Stimulated activated CD8-positive, alpha-beta memory T cell treated with anti-CD3 and anti-CD28 coated beads, Interleukin-15, amount 100 ng/mL, for 48 hours (primary cell): ENCODE results near the gene MGLL.

Experiments used
- DNase-seq, 2 donors: peaks; one replicate each; pipeline ENCODE4 v3.0.0-alpha.2; 2020; ENCODE audit warnings: low read depth in 2 of 2

MGLL gene

DNA sequence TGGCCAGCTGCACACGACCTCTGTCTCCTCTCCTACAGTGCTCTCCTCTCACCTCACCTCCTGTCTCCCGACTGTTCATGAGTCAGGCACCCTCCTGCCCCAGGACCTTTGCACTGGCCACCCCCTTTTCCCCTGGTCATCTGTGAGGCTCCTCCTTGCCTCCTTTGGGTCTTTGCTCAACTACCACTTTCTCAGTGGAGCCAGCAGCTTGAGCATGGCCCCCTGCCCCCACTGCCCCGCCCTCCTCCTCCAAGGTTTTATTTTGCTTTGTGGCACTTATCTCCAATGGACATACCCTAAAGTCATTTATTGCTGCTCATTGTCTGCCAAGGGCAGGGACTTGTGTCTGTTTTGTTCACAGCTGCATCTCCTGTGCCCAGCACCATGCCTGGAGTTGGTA is 64.3 kb downstream of the MGLL start:
- DNase-seq: no peak

GRCh38 chr3:127755305-127755681 is 67.0 kb downstream of the MGLL start:
- DNase-seq: no peak

- DNase-seq: peak; percentile 25 to 34
Measured at GRCh38 chr3:127754411-127755304, 67.7 kb downstream of the MGLL start.

- no peak for DNase-seq
Measured at GRCh38 chr3:127753898-127754410, 68.4 kb downstream of the MGLL start.

DNA sequence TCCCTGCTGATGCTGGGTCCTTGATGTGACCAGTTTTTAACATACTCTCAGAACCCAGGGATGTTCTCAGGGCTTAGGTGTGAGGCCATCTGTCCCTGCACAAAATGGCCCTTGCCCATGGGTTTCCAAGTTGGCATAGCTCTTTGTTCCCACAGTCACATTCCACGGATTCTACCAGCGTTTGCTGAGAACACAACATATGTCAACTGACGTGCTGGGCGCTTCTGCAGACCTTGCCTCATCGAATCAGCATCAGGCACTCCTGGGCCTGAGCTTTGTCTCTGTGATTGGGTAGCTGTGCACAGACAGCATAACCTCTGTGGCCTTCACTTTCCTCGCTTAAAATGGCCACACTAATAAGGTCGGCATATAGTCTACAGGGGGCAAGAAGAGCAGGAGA is 69.0 kb downstream of the MGLL start:
- DNase-seq: no peak

GRCh38 chr3:127751782-127752181 is 70.5 kb downstream of the MGLL start:
- DNase-seq: no peak

- DNase-seq: no peak
Measured at GRCh38 chr3:127751163-127751621, 71.1 kb downstream of the MGLL start.

GRCh38 chr3:127750226-127751031 is 71.9 kb downstream of the MGLL start:
- DNase-seq: no peak

DNA sequence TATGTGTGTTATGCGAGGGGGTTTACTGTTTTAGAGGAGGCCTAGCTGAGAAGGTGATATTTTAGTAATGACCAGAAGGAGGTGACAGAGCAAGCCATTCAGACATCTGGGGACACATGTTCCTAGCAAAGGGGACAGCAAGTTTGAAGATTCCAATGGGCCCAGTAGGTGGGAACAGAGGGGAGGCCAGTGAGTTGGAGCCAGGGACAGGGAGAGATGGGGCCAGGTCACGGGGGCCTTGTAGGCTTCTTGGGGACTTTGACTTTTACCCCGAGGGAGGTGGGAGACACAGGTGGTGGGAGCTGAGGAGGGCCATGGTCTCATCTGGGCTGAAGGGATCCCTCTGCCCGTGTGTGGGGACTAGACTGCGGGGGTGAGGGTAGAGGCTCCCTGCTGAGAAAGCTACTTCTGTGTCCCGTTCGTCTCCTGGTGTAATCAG is 72.5 kb downstream of the MGLL start:
- DNase-seq: no peak

DNA sequence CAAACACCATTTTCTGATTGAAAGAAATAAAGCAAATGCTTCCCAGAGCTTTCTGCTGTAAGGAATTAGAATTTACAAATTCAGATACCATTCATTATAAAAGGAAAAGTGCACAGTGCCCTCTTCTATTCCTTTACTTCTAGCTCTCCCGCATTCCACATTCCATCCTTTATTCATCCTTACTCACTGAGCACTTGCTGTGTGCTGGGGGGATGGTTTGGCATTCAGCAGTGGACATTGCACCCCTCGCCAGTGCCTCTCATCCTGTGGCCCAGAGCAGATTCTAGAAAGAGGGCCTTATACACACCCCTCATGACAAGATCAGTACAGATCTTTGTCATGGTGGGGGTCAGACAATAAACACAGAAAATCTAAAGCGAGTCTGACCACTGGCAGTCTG is 73.0 kb downstream of the MGLL start:
- no peak for DNase-seq

DNA sequence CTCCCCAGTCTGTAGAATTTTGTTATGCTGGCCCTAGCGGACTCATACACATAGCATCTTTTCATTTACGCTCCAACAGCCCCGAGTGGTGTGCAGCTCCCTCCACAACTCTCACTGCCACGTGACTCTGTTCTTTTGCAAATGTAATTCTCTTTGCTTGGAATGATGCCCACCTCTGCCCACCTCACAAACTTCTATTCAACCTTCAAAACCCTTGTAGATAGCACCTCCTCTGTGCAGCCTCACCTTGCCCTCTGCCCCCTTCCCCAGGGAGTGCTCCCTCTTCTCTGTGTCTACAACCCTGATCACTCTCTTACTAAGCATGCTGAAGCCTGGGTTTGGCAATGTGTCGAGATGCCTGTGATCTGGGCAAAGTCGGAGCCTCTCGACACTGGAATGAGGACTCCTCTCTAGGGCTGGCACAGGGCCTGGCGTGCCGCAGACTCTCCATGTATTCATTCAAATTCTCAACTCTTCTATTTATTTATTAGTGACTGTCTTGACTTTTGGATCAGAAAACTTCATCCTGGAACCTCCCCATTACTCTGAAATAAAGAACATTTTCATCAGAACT is 73.5 kb downstream of the MGLL start:
- no peak for DNase-seq

- DNase-seq: no peak
Measured at GRCh38 chr3:127747751-127748521, 74.4 kb downstream of the MGLL start.

DNA sequence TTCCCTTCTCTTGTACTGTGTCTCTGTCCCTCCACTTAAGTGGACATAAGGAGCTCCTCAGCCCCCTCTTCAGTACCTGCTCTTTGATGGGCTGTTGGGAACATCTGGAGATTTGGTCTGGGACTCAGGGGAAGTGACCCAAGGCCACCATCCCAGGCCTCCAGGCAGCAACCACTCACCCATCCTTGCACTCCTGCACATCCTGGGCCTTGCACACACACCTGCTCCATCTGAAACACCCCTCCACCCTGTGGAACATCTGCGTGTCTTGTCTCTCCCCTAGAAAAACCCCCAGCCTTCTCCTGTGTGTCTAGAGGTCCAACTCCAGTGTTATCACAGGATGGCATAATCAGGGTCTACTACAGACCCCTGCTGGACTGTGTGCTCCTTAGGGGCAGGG is 75.2 kb downstream of the MGLL start:
- DNase-seq: no peak

- no peak for DNase-seq
Measured at GRCh38 chr3:127746400-127747057, 75.8 kb downstream of the MGLL start.

- no peak for DNase-seq
Measured at GRCh38 chr3:127745656-127746399, 76.5 kb downstream of the MGLL start.

DNA sequence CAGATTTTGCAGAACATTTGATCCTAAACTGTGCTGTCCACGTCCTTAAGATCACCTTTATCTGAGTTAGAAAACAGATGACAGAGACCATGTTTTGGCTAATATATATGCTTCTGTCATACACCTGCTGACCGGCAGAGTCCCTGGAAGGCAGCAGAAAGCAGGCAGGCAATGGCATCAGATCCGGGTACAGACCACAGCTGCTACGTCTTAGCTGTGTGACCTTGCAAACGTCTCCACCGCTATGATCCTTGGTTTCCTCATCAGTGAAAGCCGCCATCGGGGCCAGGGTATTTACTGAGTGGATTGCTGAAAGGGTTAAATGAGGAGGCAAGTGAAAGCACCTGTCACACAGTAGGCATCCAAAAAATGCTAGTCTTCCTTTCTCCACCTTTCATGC is 77.4 kb downstream of the MGLL start:
- DNase-seq: no peak

DNA sequence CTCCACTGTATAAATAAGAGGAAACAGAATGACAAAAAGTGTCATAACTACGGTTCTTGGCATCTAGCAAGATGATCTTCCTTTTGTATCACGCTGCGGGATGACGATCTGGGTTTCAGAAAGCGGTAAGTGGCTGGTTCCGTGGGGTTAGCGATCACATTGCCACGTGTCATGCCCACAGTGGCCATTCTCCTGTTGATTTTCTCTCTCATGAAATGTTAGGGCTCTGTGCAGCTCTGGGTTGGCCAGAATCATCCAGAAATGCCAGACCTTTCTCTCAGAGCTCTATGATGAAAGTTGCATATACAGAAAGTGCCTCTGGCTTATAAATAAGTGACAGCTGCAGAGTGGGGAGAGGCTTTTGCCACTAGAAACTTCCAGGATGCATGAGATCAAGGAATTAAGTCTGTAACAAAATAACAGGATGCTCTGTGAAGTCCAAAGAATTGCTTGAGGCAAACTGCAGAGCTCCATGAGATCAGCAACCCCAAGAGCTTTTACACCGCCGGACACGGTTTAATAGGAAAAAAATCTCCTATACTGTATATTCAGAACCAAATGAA is 78.0 kb downstream of the MGLL start:
- DNase-seq: no peak

- DNase-seq: no peak
Measured at GRCh38 chr3:127743351-127744252, 78.7 kb downstream of the MGLL start.

DNA sequence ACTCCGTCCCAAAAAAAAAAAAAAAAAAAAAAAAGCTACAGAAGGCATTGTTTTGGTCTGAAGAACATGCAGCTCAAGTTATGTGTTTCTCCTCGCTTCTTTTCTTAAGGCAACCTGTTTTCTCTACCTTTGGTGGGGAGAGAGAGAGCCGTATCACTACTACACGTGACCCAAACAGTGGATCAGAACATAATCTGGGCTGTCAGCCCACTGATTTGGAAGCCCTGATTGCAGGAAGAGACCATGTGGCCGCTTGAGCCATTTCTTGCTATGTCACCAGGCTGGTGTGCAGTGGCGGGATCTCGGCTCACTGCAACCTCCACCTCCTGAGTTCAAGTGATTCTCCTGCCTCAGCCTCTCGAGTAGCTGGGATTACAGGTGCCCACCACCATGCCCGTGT is 79.7 kb downstream of the MGLL start:
- no peak for DNase-seq
